PC-9 (cell line): ENCODE data around the gene SYNE4.

Source experiments
- EZH2 ChIP-seq: fragments of 200-600 bp; sonication (generic); IDR thresholded peaks from 2 replicates; pipeline ENCODE4 v1.8.0; 2017; ENCODE audit warnings: antibody characterized with exemption, low read depth
- TF ChIP-seq, protein P1 (sequence below): fragments of 200-600 bp; sonication (generic); conservative IDR thresholded peaks from 2 replicates; pipeline ENCODE4 v1.6.1; 2017; ENCODE audit warnings: mixed run types, antibody characterized with exemption, mild to moderate bottlenecking, moderate library complexity

DNA sequence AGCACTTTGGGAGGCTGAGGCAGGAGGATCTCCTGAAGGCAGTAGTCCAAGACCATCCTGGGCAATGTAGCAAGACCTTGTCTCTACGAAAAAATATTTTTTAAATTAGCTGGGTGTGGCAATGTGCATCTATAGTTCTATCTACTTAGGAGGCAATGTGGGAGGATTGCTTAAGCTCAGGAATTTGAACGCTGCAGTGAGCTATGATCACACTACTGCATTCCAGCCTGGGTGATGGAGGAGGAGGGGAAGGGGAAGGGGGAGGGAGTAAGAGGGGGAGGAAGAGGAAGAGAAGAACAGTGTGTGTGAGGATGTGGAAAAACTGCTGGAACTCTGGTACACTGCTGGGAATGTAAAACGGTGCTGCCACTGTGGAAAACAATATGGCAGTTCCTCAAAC, 33.2 kb upstream of the SYNE4 start:
- TF ChIP-seq, protein P1, sequence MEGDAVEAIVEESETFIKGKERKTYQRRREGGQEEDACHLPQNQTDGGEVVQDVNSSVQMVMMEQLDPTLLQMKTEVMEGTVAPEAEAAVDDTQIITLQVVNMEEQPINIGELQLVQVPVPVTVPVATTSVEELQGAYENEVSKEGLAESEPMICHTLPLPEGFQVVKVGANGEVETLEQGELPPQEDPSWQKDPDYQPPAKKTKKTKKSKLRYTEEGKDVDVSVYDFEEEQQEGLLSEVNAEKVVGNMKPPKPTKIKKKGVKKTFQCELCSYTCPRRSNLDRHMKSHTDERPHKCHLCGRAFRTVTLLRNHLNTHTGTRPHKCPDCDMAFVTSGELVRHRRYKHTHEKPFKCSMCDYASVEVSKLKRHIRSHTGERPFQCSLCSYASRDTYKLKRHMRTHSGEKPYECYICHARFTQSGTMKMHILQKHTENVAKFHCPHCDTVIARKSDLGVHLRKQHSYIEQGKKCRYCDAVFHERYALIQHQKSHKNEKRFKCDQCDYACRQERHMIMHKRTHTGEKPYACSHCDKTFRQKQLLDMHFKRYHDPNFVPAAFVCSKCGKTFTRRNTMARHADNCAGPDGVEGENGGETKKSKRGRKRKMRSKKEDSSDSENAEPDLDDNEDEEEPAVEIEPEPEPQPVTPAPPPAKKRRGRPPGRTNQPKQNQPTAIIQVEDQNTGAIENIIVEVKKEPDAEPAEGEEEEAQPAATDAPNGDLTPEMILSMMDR: no peak
- no peak for TF ChIP-seq EZH2
